SW 1271 (cell line): Measurements from ENCODE around the gene SMIM29.
"Not testable (repeated sequence)": the region's sequence is repeated elsewhere in the genome, so short reads cannot be mapped to it uniquely, and the experiment has no call there.

Source experiments
- DNase-seq, 2 experiments: peaks; one replicate each; lab custom pipeline; 2025; lab: John Stamatoyannopoulos, UW

The SMIM29 gene

DNA sequence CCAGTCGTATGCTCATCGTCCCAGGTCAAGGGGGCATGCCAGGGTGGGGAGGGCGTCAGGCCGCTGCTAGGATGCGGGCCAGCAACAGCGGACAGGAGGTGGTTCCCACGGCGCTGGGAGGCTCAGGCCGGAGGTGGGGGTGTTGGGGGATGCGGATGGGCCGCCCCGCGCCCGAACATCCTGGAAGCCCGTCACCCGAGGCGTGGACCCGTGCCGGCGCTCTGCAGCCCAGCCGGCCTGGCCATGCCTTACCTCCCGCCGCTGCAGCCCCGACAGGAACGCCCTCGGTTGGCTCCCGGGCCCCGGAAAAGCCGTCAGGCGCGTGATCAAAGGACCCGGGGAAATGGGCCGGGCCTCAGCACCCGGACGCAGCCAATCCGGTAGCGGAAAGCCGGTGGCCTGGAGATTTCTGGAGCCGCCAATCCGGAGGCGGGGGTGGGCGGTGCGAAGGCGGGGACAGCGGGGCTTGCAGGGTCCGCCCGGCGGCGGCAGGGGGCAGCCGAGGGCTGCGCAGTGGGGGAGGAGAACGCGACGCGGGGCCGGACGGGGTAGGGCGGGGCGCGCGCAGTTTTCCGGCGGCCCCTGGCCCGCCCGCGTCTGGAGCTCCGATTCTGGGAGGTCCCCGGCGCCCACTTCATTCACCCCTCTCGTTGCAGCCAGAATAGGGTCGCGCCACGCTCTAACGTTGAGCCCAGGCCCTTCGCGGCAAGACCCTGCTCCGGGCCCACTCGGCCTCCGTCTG, at the start of gene SMIM29:
TSS of gene SMIM29 (minus strand) at position 280 of the 742 bp plus-strand sequence. CDS start 1,215 bp downstream, outside the sequence.
- peak; percentile 86 to 92 for DNase-seq

DNA sequence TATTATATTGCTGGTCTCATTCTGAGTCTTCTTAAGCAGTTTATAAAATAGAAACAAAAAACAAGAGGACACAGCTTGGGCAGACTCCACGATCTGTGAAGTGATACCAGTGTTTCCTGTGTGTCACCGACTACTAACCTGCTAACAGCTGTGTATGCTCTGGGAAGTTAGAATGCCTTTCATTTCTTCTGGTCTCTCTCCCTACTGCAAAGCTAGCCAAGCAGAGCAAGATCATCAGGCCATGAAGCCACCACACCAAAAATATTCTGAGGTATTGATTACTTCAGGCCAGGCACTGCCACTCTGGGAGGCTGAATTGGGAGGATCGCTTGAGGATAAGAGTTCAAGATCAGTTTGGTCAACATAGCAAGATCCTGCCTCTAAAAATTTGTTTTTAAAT, 46.9 kb upstream of the SMIM29 start:
- no peak for DNase-seq

DNA sequence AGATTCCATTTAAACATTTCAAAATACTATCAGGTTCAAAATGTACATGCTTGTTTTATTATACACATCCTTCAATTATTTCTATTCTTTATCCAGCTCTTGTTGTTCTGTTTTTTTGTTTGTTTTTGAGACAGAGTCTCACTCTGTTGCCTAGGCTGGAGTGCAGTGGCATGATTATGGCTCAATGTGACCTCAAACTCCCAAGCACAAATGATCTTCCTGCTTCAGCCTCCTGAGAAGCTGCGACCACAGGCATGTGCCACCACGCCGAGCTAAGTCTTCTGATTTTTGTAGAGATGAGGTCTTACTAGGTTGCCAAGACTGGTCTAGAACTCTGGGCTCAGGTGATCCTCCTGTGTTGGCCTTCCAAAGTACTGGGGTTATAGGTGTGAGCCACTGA, 44.1 kb upstream of the SMIM29 start:
- DNase-seq, result no peak

DNA sequence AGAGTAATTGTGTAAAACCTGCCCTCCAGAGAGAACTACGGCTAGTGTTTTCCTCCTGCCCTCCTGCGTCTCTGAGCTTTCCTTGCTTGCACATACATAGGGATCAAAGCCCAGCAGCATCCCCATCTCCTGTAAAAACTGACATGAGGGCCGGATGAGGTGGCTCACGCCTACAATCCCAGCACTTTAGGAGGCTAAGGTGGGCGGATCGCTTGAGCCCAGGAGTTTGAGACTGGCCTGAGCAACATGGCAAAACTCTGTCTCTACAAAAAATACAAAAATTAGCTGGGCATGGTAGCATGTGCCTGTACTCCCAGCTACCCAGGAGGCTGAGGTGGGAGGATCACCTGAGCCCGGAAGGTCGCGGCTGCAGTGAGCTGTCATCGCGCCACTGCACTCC, 40.3 kb upstream of the SMIM29 start:
- DNase-seq, result no peak

DNA sequence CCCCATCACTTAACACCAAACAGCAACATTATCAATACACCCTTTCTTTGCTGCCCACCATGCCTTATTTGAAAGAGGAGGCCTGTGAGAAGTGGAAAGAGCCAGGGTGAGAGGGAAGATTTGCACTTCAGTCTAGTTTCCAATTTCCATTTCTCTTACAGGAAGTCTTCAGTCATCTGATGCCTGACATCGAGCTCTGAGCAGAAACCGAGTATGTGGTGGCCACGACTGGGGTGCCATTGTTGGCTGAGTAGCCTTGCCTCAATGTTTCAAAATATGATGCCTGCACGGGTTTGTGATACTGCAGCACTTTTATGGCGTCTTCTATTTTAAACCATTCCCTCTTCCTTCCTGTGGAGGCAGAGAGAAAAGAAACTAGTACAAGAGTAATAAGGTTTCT, 39.8 kb upstream of the SMIM29 start:
- DNase-seq, result no peak

DNA sequence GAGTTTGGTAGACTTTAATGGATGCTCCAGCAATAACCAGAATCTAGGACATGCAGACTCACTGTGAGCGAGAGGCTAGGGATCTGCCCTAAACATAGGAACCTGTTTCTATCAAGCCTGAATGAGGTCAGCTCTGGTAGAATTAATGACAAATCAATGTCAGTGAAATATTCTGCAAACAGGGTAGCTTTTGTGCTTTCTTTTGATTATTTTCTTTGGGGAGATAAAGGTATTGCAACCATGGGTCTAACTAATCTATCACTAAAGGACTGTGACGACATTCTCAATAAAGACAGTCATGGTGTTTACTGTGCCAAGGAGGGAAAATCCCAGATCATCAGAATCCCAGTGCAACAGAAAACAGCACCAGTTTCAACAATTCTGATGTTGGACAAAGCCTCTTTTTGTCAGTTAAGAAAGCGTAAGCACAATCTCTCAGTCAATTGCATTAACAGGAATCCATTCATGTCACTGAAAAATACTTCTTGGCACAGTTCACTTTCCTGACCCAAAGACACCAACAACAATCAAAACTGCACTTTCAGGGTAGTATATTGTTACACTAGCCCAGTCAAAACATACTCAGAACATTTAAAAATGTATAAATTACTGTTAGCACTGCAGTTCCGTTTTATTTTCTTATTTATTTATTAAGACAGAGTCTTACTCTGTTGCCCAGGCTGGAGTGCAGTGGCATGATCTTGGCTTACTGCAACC, 36.8 kb upstream of the SMIM29 start:
- DNase-seq, result no peak

DNA sequence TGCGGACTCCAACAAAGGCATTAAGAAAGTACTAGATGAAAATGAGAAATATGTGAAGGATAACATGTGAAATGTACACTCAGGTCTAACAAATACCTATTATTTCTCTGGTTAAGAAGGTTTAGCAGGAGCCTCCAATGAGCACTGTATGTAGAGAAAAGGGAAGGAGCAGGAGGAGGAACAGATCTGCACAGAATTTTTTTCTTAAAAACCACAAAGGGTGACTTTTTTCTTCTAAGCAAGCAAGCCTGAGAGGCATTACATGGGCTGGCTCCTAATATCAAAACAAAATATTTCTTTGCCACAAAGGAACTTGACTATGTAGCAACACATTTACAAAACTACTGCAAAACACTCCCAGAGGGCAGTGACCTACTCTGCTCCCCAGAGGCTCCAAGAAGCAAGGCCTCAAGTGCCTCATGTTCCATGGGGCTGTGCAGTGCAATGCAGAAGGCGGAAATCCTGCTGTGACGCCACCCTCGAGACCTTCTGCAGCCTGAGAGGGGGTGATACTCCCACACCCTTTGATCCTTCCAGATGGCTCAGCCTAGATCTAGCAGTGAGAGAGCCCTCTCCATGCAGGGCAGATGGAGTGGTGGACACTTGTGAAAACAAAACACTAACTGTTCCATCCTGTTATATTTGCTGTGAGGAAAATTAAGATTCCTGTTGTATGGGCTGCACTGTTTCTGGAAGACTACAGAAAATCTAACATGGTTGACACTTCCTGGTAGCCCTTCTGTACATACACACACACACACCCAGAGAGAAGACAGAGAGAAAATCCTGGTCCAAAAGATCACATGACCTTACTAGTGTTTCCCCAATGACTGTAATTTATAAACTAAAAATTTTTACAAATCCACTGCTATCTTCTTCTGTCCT, 36.0 kb upstream of the SMIM29 start:
- no peak for DNase-seq

DNA sequence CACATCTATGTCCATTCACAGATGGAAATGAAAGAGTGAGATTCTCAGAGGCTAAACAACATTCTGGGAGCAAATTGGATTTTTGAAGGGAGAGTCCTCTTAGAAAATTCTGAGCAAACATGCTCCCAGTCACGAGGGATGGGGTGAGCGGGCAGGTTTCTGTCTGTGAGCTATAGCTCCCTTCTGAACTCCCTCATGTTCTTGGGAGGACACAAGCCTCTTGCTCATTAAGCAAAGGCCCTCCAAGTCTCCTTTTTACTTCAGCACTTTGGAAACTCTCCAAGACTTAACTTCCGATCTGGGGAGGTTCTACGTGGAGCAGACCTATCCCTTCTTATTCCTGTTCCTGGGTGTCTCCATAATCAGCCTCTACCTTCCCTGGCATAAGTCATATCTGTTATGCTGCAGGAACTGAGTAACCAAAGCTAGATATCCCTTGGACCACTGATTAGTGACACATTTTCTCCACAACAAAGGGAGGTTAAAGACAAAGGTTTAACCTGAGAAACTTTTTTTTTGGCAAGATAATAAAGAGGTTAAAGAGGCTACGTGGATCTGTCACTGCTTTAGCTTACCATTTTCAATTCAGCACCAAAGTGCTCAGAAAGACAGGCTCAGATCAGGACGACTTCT, 33.0 kb upstream of the SMIM29 start:
- DNase-seq, result no peak

DNA sequence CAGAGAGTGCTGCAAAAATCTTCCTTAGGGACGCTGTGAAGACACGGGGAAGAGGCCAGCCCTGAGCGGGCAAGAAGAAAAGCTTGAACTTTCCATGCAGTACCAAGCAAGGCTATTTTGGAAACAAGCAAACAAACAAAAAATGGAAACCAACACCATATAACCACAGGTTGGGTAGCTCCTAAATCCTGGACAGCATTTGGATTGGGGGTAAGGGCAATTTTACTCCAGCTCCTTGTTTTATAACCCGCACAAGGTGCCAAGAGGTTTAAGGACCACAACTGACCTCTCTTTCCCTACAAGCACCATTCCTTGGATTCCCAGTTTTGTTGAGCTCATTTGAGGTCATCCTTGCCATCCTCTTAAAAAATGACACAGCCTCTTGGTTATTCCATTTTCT, 31.4 kb upstream of the SMIM29 start:
- DNase-seq, result no peak

DNA sequence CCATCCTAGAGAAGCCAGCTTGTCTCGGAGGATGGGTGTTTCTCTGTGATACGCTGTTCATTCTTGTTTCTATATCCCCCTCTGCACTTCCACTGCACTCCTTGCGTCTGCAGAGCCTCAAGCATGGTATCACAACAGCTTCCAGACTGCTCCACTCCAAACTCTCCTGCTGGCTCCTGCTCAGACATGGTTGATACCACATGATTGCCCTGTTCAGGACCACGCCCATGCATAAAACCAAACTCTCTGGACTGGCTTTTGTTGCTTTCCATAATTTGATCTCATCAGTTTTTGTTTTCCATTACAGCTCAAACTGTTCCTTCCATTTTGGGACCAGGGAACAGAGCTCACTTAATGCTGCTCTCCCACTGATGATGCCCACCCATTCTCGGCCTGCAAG, 30.0 kb upstream of the SMIM29 start:
- no peak for DNase-seq

DNA sequence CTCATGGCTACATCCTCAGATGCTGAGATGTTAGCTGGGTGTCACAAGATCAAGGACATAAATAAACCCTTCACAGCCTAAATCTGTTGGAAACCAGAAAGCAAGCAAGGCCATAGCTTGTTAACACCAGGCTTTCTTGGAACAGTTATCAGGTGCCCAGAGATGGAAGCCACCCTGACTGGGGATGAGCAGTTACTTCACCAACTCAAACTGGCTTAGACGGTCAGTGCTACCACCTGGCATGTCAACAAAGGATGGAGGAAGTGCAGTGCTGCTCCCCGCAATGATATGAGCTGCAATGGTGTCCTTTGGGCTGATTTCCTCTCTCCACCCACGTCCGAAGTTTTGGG, 28.9 kb upstream of the SMIM29 start:
- DNase-seq, result no peak

DNA sequence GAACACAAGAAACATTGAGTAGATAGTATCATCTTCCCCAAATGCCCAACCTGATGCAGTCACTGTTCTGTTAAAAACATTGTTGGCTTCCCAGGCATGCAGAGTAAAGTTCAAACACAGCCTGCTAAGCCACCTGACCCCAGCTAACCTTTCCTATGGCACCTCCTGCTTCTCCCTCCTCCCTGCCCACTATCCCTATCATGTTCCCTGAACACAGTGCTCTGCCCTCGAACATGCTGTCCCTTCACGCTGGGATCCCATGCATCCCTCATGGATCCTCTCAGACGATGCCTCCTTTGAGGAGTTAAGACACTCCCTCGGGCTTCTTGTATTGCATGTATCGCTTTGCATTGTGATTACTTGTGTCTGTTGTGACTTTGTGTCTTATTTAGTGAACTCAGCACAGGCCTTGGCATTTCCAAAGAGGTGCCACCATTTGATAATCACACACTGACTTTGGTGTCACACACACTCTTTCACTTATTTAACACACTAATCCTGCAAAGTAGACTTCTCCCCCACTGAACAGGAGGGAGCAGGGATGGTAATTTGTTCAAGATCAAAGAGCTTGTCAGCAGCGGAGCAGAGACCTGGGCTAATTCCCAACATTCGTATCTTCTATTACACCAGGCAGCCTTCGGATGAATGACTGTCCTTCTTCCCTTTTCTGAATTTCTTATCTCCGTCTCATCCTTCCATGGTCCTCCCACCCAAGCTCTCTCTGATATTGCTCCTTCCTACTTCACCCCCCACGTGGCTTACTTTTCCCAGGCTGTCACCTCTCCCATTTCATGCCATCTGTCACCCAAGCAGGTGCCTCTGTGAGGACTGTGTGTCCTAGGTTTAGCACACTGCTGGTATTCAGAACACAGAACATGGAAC, 28.3 kb upstream of the SMIM29 start:
- DNase-seq, result no peak

DNA sequence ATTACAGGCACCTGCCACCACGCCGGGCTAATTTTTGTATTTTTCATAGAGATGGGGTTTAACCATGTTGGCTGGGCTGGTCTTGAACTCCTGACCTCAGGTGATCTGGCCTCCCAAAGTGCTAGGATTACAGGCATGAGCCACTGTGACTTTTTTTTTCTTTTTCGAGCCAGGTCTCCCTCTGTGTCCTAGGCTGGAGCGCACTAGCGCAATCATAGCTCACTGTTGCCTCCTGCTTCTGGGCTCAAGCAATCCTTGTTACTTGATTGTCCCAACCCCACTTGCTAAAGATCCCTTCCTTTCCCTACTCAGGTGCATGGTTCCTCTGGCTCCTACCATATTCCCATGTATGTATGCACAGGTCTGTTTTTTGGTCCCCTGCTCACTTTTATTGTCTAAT, 27.4 kb upstream of the SMIM29 start:
- DNase-seq, result no peak

DNA sequence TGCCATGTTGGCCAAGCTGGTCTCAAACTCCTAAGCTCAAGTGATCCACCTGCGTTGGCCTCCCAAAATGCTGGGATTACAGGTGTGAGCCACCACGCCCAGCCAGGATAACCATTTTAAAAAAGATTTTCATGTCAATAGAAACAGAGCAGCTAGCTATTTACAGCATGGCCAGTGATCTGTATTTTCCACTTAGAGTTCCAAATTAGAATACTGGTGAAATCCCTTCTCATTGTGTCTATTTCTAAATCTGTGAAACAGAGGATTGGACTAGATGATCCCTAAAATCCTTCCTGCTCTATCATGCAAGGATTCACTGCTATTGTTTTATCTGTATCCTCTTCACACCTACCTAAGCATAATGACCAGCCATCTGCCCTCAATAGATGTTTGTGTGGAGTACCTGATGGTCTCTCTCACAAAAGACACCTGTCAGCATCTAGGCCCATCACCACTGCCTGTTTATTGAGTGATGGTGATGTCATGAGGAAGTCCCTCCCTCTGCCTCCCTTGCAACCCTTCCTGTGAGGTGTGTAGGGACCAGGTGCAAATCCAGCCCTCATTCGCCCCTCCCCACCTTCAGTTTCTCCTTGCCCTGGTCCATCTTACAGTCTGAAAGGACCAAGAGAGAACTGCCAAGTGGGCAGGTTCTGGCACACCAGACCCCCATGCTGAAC, 26.5 kb upstream of the SMIM29 start:
- DNase-seq, result no peak

DNA sequence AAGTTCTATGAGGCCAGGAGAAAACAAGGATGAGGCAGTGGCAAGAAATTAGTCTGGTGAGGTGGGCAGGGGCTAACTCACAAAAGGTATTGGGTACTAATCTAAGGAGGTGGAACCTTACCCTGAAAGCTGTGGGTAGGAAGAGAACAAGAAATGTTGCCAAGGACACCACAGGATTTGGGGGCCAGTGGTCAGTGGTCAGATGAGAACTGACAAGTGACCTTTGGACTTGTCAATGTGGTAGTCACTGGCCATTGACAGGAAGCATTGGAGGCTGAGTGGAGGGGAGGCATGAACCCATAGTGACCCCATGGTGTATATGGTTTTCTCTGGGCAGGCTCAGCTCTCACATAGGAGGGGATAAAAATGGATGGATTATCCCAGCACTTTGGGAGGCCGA, 25.3 kb upstream of the SMIM29 start:
- no peak for DNase-seq

DNA sequence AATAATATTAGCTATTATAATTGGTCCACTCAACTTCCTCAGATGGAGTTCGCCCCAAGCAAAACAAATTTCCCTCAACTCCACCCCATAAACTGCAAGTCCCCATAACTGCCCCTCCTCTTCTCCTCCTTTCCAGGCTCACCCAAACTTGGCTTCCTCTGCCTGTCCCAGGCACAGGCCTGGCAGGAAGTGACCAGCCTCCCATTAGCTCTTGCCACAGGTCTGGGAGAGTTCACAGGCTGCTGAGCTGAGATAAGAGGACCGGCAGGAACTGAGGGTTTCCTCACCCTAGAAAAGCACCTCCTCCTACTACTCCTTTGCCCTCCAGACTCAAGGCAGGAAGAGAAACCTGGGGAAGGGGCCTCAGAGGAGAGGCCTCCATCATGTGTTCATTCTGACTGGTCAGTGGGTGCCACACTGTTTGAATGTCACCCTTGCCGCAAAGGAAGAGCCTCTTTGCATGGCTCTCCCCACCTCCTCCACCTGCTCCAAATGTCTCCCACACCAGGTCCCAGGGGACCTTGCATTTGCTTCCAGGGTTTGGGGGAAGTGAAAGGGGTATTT, 24.5 kb upstream of the SMIM29 start:
- DNase-seq, result no peak

DNA sequence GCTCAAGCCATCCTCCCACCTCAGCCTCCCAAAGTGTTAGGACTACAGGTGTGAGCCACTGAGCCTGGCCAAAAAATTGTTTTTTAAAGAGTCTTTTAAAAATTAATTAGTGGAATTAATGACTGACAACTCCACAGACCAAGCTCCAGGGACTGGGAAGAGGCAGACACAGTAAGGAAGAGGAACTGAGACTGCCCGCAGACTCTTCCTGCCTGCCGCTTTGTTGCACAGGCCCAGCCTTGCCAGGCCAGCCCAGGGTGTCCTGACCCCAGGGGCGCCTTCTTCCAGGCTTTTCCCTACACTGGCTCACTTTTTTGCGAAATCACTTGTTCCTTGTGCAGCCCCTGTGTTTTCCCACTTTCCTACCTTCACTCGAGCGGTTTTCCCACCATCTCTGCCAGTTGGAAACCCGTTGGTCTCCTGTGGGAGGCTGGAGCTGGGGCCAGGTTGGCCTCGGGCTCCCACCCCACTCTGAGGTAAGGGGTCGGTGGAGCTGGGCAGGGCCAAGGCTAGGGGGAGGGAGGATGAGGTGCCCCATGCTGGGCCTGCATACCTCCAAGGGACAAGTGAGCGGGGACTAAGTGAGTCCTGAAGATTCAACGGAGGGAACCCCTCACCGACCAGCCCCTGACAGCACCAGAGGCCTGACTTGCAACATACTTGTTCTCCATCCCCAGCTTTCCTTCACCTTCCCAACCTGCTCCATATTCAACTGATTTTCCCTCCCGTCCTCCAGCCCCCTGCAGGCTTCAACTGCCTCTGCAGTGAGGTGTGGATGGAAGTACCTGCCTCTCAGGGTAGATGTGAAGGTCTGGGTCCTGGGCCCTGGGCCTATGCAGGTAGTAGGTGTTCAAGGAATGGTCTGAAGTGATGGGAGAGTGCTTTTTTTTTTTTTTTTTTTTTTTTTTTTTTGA, 23.5 kb upstream of the SMIM29 start:
- no peak for DNase-seq

DNA sequence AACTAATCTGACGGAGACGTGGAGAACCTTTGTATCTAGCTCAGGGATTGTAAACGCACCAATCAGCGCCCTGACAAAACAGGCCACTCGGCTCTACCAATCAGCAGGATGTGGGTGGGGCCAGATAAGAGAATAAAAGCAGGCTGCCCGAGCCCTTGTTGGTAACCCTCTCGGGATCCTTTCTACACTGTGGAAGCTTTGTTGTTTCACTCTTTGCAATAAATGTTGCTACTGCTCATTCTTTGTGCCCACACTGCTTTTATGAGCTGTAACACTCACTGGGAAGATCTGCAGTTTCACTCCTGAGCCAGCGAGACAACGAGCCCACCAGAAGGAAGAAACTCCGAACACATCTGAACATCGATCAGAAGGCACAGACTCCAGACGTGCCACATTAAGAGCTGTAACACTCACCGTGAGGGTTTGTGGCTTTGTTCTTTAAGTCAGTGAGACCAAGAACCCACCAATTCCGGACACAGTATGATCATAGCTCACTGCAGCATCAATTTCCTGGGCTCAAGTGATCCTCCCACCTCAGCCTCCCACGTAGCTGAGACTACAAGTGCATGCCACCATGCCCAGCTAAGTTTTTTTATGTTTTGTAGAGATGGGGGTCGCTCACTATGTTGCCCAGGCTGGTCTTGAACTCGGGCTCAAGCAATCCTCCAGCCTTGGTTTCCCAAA, 21.0 kb upstream of the SMIM29 start:
- DNase-seq, result not testable (repeated sequence)

DNA sequence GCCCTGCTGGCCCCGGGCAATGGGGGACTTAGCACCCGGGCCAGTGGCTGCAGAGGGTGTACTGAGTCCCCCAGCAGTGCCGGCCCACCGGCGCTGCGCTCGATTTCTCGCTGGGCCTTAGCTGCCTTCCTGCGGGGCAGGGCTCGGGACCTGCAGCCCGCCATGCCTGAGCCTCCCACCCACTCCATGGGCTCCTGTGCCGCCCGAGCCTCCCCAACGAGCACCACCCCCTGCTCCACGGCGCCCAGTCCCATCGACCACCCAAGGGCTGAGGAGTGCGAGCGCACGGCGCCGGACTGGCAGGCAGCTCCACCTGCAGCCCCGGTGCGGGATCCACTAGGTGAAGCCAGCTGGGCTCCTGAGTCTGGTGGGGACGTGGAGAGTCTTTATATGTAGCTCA, 20.3 kb upstream of the SMIM29 start:
- DNase-seq, result not testable (repeated sequence)
